Rectal smooth muscle tissue (tissue), 1 donor: ENCODE results near the gene POLQ.

Source experiments
- H3K27ac ChIP-seq: one replicate; pipeline ENCODE4 v1.7.0; 2013; ENCODE audit warnings: low read depth, low read length, inconsistent platforms
- H3K27me3 ChIP-seq: one replicate; pipeline ENCODE4 v1.7.0; 2013; ENCODE audit warnings: low read length; ENCODE audit not compliant: control insufficient read depth, insufficient read depth
- H3K36me3 ChIP-seq: one replicate; pipeline ENCODE4 v1.7.0; 2013; ENCODE audit warnings: low read length; ENCODE audit not compliant: control insufficient read depth, insufficient read depth
- H3K4me1 ChIP-seq: one replicate; pipeline ENCODE4 v1.7.0; 2013; ENCODE audit warnings: low read length; ENCODE audit not compliant: control insufficient read depth, insufficient read depth
- H3K4me3 ChIP-seq: one replicate; pipeline ENCODE4 v1.7.0; 2013; ENCODE audit warnings: low read length
- H3K9ac ChIP-seq: one replicate; pipeline ENCODE4 v1.7.0; 2013; ENCODE audit warnings: low read length

POLQ gene

DNA sequence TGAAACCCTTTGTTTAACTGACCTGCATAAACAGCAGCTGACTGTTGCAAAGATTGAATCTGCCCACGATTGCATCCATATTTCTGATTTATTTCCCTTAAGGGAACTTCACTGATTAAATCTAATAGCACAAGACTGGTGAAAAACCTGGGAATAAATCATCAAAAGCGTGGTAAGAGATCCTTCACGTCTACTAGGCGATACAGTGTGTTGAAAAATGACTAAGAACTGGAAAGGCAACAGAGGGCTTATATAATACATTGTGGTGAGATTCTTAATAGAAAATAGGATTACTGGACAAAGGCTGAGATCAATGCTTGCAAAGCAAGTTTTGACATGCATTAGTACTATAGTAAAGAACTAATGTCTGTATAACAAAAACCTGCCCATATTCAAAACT lies 49.0 kb downstream of the POLQ start:
- no peak overlapping the region for H3K27ac ChIP-seq
- H3K4me3 ChIP-seq = no peak overlapping the region
- no peaks in the 10 kb centered on the region for H3K36me3 ChIP-seq

DNA sequence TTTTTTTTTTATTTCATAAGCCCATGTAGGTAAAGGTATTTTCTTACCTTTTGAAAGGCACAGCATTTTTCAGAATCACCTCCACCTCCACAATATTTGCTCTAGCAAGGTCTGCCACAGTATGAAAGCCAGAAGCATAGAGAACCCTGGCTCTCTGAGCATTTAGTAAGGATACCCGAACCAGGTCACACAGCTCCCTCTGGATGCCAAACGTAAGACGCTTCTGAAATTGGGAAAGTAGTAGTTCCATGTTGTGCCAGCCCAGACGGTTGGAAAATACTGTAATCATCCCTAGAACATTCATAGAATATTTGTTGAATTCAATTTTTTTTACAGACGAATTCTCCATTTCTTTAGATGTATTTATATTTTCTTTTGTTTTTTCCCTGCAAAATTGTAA lies 52.4 kb downstream of the POLQ start:
- H3K27ac ChIP-seq = no peak overlapping the region
- no peak overlapping the region for H3K4me3 ChIP-seq
- no peak overlapping the region for H3K9ac ChIP-seq
- no peaks in the 10 kb centered on the region for H3K27me3 ChIP-seq
- H3K36me3 ChIP-seq = no peaks in the 10 kb centered on the region
- no peaks in the 10 kb centered on the region for H3K4me1 ChIP-seq

More for the DNA sequence above, 49.0 kb downstream of the POLQ start:
- H3K9ac ChIP-seq = no peak overlapping the region
- no peaks in the 10 kb centered on the region for H3K27me3 ChIP-seq
- H3K4me1 ChIP-seq = no peaks in the 10 kb centered on the region

DNA sequence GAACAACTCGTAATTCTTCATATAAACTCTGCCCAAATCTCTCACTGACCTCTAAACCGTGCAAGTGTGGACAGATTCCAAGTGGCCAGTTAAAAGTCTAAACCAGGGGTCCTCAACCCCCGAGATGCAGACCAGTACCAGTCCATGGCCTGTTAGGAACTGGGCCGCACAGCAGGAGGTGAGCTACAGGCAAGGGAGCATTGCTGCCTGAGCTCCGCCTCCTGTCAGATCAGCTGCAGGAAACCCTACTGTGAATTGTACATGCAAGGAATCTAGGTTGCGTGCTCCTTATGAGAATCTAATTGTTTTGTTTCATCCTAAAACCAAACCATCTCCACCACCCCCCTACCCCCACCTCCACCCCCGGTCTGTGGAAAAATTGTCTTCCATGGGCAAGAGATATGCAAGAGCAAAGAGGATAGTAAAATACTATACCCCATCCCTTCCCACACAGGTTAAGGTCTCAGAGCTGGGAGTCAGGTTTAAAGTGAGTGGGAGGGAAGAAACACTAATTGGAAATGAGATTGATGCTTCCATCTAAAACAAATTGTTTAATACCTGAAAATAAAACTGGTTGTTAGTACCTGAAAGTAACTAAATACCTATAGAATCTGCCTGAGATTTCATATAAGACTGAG lies 54.0 kb downstream of the POLQ start:
- no peaks in the 10 kb centered on the region for H3K36me3 ChIP-seq
- H3K4me3 ChIP-seq = no peak overlapping the region
- no peak overlapping the region for H3K27ac ChIP-seq
- no peaks in the 10 kb centered on the region for H3K4me1 ChIP-seq
- H3K9ac ChIP-seq = no peak overlapping the region
- no peaks in the 10 kb centered on the region for H3K27me3 ChIP-seq

DNA sequence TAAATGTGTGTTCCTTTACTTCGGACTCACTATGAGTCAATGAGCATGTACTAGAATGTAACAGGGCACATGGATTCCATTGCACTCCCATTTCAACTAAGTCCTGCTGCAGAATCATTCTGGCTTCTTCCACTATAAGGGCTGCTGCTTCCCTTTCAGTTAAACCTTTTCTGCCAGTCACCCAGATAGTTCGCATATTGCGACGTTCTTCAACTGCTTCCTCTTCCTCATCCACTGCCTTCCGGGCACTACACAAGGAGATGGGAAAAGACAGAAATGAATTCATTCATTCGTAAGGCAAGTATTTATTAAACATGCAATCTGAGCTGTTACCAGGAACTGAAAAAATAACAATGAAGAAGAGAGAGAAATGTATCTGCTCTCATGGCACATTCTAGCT lies 55.6 kb downstream of the POLQ start:
- H3K27ac ChIP-seq = no peak overlapping the region
- H3K4me1 ChIP-seq = no peaks in the 10 kb centered on the region
- no peak overlapping the region for H3K4me3 ChIP-seq
- H3K36me3 ChIP-seq = no peaks in the 10 kb centered on the region
- no peaks in the 10 kb centered on the region for H3K27me3 ChIP-seq
- H3K9ac ChIP-seq = no peak overlapping the region

- no peaks in the 10 kb centered on the region for H3K27me3 ChIP-seq
- no peaks in the 10 kb centered on the region for H3K36me3 ChIP-seq
- H3K9ac ChIP-seq = no peak overlapping the region
- no peaks in the 10 kb centered on the region for H3K4me1 ChIP-seq
- H3K27ac ChIP-seq = no peak overlapping the region
- H3K4me3 ChIP-seq = no peak overlapping the region
Observed at GRCh38 chr3:121488628-121489027, 57.2 kb downstream of the POLQ start.

DNA sequence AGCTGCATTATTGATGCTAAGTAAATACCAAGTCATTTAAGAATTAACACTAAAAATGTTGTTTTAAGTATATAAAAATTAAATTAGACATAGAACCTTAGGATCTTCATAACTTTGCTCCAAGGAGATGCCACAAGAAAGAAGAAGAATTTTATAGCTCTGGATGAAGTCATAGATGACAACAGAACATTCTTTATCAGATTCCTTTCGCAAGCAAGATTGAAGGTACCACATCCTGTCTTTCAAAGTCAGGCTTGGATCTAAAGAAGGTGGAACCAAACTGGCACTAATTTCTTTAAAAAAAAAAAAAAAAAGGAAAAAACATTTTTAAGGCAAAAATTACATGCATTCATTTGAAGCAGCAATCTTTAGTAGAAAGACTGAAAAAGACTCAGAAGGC lies 62.5 kb downstream of the POLQ start:
- H3K27me3 ChIP-seq = no peaks in the 10 kb centered on the region
- H3K27ac ChIP-seq = no peak overlapping the region
- no peaks in the 10 kb centered on the region for H3K36me3 ChIP-seq
- H3K4me1 ChIP-seq = no peaks in the 10 kb centered on the region
- no peak overlapping the region for H3K4me3 ChIP-seq
- no peak overlapping the region for H3K9ac ChIP-seq

GRCh38 chr3:121482660-121483059 lies 63.1 kb downstream of the POLQ start:
- H3K4me1 ChIP-seq = no peaks in the 10 kb centered on the region
- no peak overlapping the region for H3K27ac ChIP-seq
- no peaks in the 10 kb centered on the region for H3K27me3 ChIP-seq
- no peaks in the 10 kb centered on the region for H3K36me3 ChIP-seq
- no peak overlapping the region for H3K9ac ChIP-seq
- H3K4me3 ChIP-seq = no peak overlapping the region

- Histone ChIP-seq H3K27me3 (no peaks in the 10 kb centered on the region), H3K4me1 (no peaks in the 10 kb centered on the region), H3K27ac (no peak overlapping the region), H3K9ac (no peak overlapping the region), H3K4me3 (no peak overlapping the region), H3K36me3 (no peaks in the 10 kb centered on the region)
Observed at GRCh38 chr3:121481106-121481880, 64.5 kb downstream of the POLQ start.

GRCh38 chr3:121477589-121477988 lies 68.2 kb downstream of the POLQ start:
- no peaks in the 10 kb centered on the region for H3K4me1 ChIP-seq
- no peak overlapping the region for H3K27ac ChIP-seq

GRCh38 chr3:121473001-121473400 lies 72.8 kb downstream of the POLQ start:
- no peak overlapping the region for H3K9ac ChIP-seq
- no peak overlapping the region for H3K4me3 ChIP-seq
- H3K4me1 ChIP-seq = no peaks in the 10 kb centered on the region
- H3K27me3 ChIP-seq = no peaks in the 10 kb centered on the region
- no peak overlapping the region for H3K27ac ChIP-seq
- H3K36me3 ChIP-seq = no peaks in the 10 kb centered on the region

More at GRCh38 chr3:121477589-121477988, 68.2 kb downstream of the POLQ start:
- H3K36me3 ChIP-seq = no peaks in the 10 kb centered on the region
- no peaks in the 10 kb centered on the region for H3K27me3 ChIP-seq
- H3K9ac ChIP-seq = no peak overlapping the region
- H3K4me3 ChIP-seq = no peak overlapping the region

GRCh38 chr3:121467085-121467484 lies 78.7 kb downstream of the POLQ start:
- Histone ChIP-seq H3K4me1 (no peaks in the 10 kb centered on the region), H3K27ac (no peak overlapping the region), H3K9ac (no peak overlapping the region), H3K4me3 (no peak overlapping the region), H3K27me3 (no peaks in the 10 kb centered on the region), H3K36me3 (no peaks in the 10 kb centered on the region)

DNA sequence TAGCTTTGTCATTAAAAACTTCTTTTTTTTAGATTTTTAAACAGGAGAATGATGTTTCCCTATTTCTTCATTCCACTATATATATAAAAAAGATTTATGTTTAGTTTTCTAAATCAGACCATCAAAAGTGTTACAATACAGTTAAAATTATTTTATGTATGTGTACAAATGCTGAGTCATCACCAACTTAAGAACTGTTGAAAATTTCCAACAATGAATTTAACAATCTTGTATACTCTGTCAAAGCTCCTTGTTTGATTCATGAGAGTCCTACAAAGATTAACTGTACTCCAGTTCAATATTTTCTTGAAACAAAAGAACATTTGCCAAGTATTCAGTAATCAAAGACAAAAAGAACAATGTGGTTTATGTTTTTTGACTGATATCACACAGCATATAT lies 82.0 kb downstream of the POLQ start:
- Histone ChIP-seq H3K4me1 (no peaks in the 10 kb centered on the region), H3K4me3 (no peak overlapping the region), H3K36me3 (no peaks in the 10 kb centered on the region), H3K27ac (no peak overlapping the region), H3K9ac (no peak overlapping the region), H3K27me3 (no peaks in the 10 kb centered on the region)

- Histone ChIP-seq H3K4me1 (no peaks in the 10 kb centered on the region), H3K4me3 (no peak overlapping the region), H3K36me3 (no peaks in the 10 kb centered on the region), H3K27ac (no peak overlapping the region), H3K27me3 (no peaks in the 10 kb centered on the region), H3K9ac (no peak overlapping the region)
Observed at GRCh38 chr3:121462565-121462964, 83.2 kb downstream of the POLQ start.
